Measurements from ENCODE around the gene TRAK1.

The TRAK1 gene

GRCh38 chr3:42139621-42140453 is 48.7 kb downstream of the TRAK1 start:
- in situ Hi-C loops (cut with MboI; ENCODE audit: low pct_unique_long_range_greater_than_20kb, low sequenced_read_pairs, unreplicated experiment) = no loop called here
- no peak for TF ChIP-seq CTCF (IDR thresholded peaks at IDR 0.05; ENCODE audit: extremely low read depth, insufficient read depth, missing control alignments)
- no peak for DNase-seq (ENCODE audit: low spot score)

- in situ Hi-C loops (cut with MboI; ENCODE audit: low pct_unique_long_range_greater_than_20kb, low sequenced_read_pairs, unreplicated experiment) = no loop called here
- no peak for DNase-seq (ENCODE audit: low spot score)
- TF ChIP-seq CTCF (IDR thresholded peaks at IDR 0.05; ENCODE audit: extremely low read depth, insufficient read depth, missing control alignments) = no peak
Measured at GRCh38 chr3:42140665-42141203, 49.6 kb downstream of the TRAK1 start.

- DNase-seq (ENCODE audit: low spot score) = no peak
- in situ Hi-C loops (cut with MboI; ENCODE audit: low pct_unique_long_range_greater_than_20kb, low sequenced_read_pairs, unreplicated experiment) = no loop called here
- TF ChIP-seq CTCF (IDR thresholded peaks at IDR 0.05; ENCODE audit: extremely low read depth, insufficient read depth, missing control alignments) = no peak
Measured at GRCh38 chr3:42143440-42143839, 52.3 kb downstream of the TRAK1 start.

GRCh38 chr3:42144209-42144608 is 53.1 kb downstream of the TRAK1 start:
- no peak for TF ChIP-seq CTCF (IDR thresholded peaks at IDR 0.05; ENCODE audit: extremely low read depth, insufficient read depth, missing control alignments)
- no peak for DNase-seq (ENCODE audit: low spot score)
- in situ Hi-C loops (cut with MboI; ENCODE audit: low pct_unique_long_range_greater_than_20kb, low sequenced_read_pairs, unreplicated experiment) = no loop called here

GRCh38 chr3:42148086-42148848 is 57.1 kb downstream of the TRAK1 start:
- no peak for DNase-seq (ENCODE audit: low spot score)
- in situ Hi-C loops (cut with MboI; ENCODE audit: low pct_unique_long_range_greater_than_20kb, low sequenced_read_pairs, unreplicated experiment) = no loop called here
- TF ChIP-seq CTCF (IDR thresholded peaks at IDR 0.05; ENCODE audit: extremely low read depth, insufficient read depth, missing control alignments) = no peak

- in situ Hi-C loops (cut with MboI; ENCODE audit: low pct_unique_long_range_greater_than_20kb, low sequenced_read_pairs, unreplicated experiment) = no loop called here
- DNase-seq (ENCODE audit: low spot score) = no peak
- TF ChIP-seq CTCF (IDR thresholded peaks at IDR 0.05; ENCODE audit: extremely low read depth, insufficient read depth, missing control alignments) = no peak
Measured at GRCh38 chr3:42148982-42149432, 57.9 kb downstream of the TRAK1 start.
